DOHH2 (cell line): ENCODE results near the gene TSPAN33.

Experiments
- CTCF ChIP-seq: fragments of 200-600 bp; sonication (generic); IDR thresholded peaks from one replicate; pipeline ENCODE4 v1.5.1; 2014; ENCODE audit warnings: antibody characterized with exemption, mild to moderate bottlenecking, low read depth, low read length; ENCODE audit not compliant: poor library complexity, severe bottlenecking
- EZH2phosphoT487 ChIP-seq: fragments of 200-600 bp; sonication (generic); IDR thresholded peaks from 2 replicates; pipeline ENCODE4 v1.6.1; 2017; ENCODE audit warnings: borderline replicate concordance, mild to moderate bottlenecking, antibody characterized with exemption, low read length, moderate library complexity, mixed read lengths

GRCh38 chr7:129193892-129194291 lies 49.4 kb downstream of the TSPAN33 start:
- TF ChIP-seq CTCF (no peak), EZH2phosphoT487 (no peak)
